IMR-90 (cell line): ENCODE data around the gene SPI1. TPM values are rescaled to one million over a fixed set of nuclear protein-coding genes. Genes with fewer than 3 reads are reported as not detected.

Source experiments
- ATAC-seq: fragments of 200-7000 bp; cut with Tn5 transposase; 2 replicates; pipeline ENCODE4 v1.9.1; 2020; ENCODE audit warnings: low read depth, mild to moderate bottlenecking, moderate library complexity
- BruUV-seq: library from RNA; stranded (reverse); fragments of 400-500 nt; replicated peaks from 2 replicates; lab custom pipeline; 2021; lab: Mats Ljungman, UMichigan
- CTCF ChIA-PET: fragments of 300-600 bp; formaldehyde crosslinking; extraction: SDS; loops from one replicate; lab custom pipeline; 2021; ENCODE audit warnings: antibody characterized with exemption; lab: Yijun Ruan, JAX
- POLR2A ChIA-PET: fragments of 300-600 bp; sonication (Branson Sonifier 250); formaldehyde crosslinking; loops from one replicate; lab custom pipeline; 2022; ENCODE audit warnings: antibody characterized with exemption; ENCODE audit not compliant: unreplicated experiment; lab: Charles Lee
- DNase-seq: peaks from one replicate; pipeline ENCODE4 v3.0.0; 2013
- H2AFZ ChIP-seq: replicated peaks from 2 replicates; pipeline ENCODE3; 2013; ENCODE audit warnings: low read length, mild to moderate bottlenecking; ENCODE audit not compliant: poor library complexity
- H2AK5ac ChIP-seq: 2 replicates; pipeline ENCODE4 v1.6.1; 2013; ENCODE audit warnings: low read depth, low read length, inconsistent platforms
- H2AK9ac ChIP-seq: replicated peaks from 2 replicates; pipeline ENCODE3; 2013; ENCODE audit warnings: mild to moderate bottlenecking, low read depth, low read length, moderate library complexity; ENCODE audit not compliant: poor library complexity
- H2BK120ac ChIP-seq: 2 replicates; pipeline ENCODE4 v1.6.1; 2013; ENCODE audit warnings: low read depth, low read length, inconsistent platforms
- H2BK15ac ChIP-seq: 3 replicates; pipeline ENCODE4 v1.6.1; 2013; ENCODE audit warnings: low read depth, low read length, inconsistent platforms
- H2BK20ac ChIP-seq: 2 replicates; pipeline ENCODE4 v1.6.1; 2013; ENCODE audit warnings: low read depth, mild to moderate bottlenecking, inconsistent platforms, low read length, moderate library complexity
- H2BK5ac ChIP-seq: 2 replicates; pipeline ENCODE4 v1.6.1; 2013; ENCODE audit warnings: mild to moderate bottlenecking, low read depth, low read length, inconsistent platforms; ENCODE audit not compliant: poor library complexity, severe bottlenecking
- H3K14ac ChIP-seq: replicated peaks from 2 replicates; pipeline ENCODE4 v1.6.1; 2013; ENCODE audit warnings: low read depth, low read length, inconsistent platforms
- H3K18ac ChIP-seq: 2 replicates; pipeline ENCODE4 v1.6.1; 2013; ENCODE audit warnings: low read depth, low read length, control low read depth
- H3K23ac ChIP-seq: 2 replicates; pipeline ENCODE4 v1.6.1; 2013; ENCODE audit warnings: low read depth, low read length, inconsistent platforms
- H3K27ac ChIP-seq: 2 replicates; pipeline ENCODE4 v1.5.1; 2013; ENCODE audit warnings: mild to moderate bottlenecking, control low read depth, low read length; ENCODE audit not compliant: insufficient read depth
- H3K27me3 ChIP-seq: 2 replicates; pipeline ENCODE4 v1.6.1; 2013; ENCODE audit warnings: low read length; ENCODE audit not compliant: control insufficient read depth, insufficient read depth
- H3K36me3 ChIP-seq: 2 replicates; pipeline ENCODE4 v1.6.1; 2013; ENCODE audit warnings: low read length, mixed read lengths; ENCODE audit not compliant: control insufficient read depth, insufficient read depth
- H3K4ac ChIP-seq: 2 replicates; pipeline ENCODE4 v1.6.1; 2013; ENCODE audit warnings: low read depth, low read length, inconsistent platforms
- H3K4me1 ChIP-seq: 2 replicates; pipeline ENCODE4 v1.6.1; 2013; ENCODE audit warnings: low read length, mixed read lengths; ENCODE audit not compliant: control insufficient read depth, insufficient read depth
- H3K4me2 ChIP-seq: 2 replicates; pipeline ENCODE4 v1.6.1; 2013; ENCODE audit warnings: low read depth, mild to moderate bottlenecking, control low read depth, low read length, moderate library complexity
- H3K4me3 ChIP-seq: 2 replicates; pipeline ENCODE4 v1.5.1; 2013; ENCODE audit warnings: low read depth, mild to moderate bottlenecking, control low read depth, low read length, moderate library complexity; ENCODE audit not compliant: insufficient read depth
- H3K56ac ChIP-seq: 2 replicates; pipeline ENCODE4 v1.6.1; 2013; ENCODE audit warnings: low read length, inconsistent platforms; ENCODE audit not compliant: insufficient read depth; ENCODE audit errors: extremely low read depth
- H3K79me1 ChIP-seq, 2 experiments: 2 replicates each; pipeline ENCODE4 v1.6.1; 2013; ENCODE audit warnings: low read length in 2 of 2, inconsistent platforms in 1 of 2, low read depth in 1 of 2
- H3K9ac ChIP-seq: 2 replicates; pipeline ENCODE4 v1.6.1; 2013; ENCODE audit warnings: low read depth, low read length, control low read depth
- H3K9me1 ChIP-seq: 2 replicates; pipeline ENCODE4 v1.6.1; 2013; ENCODE audit warnings: low read length, inconsistent platforms; ENCODE audit not compliant: insufficient read depth
- H3K9me3 ChIP-seq: 2 replicates; pipeline ENCODE4 v1.6.1; 2013; ENCODE audit warnings: low read length; ENCODE audit not compliant: control insufficient read depth, insufficient read depth
- H4K20me1 ChIP-seq: 2 replicates; pipeline ENCODE4 v1.6.1; 2013; ENCODE audit warnings: low read length, inconsistent platforms; ENCODE audit not compliant: insufficient read depth
- H4K5ac ChIP-seq: 2 replicates; pipeline ENCODE4 v1.6.1; 2013; ENCODE audit warnings: mild to moderate bottlenecking, low read depth, low read length, control low read depth
- H4K8ac ChIP-seq, 2 experiments: 2 replicates each; pipeline ENCODE4 v1.6.1; 2013; ENCODE audit warnings: low read depth in 2 of 2, low read length in 2 of 2, control low read depth in 1 of 2, inconsistent platforms in 1 of 2
- H4K91ac ChIP-seq: 2 replicates; pipeline ENCODE4 v1.6.1; 2013; ENCODE audit warnings: low read depth, low read length, inconsistent platforms; ENCODE audit not compliant: insufficient read depth
- BHLHE40 ChIP-seq: fragments of 150-350 bp; IDR thresholded peaks from 2 replicates; pipeline ENCODE4 v1.6.1; 2016; ENCODE audit warnings: mild to moderate bottlenecking, low read depth, low read length
- POLR2A ChIP-seq: IDR thresholded peaks from 2 replicates; pipeline ENCODE4 v1.6.1; 2012; ENCODE audit warnings: mild to moderate bottlenecking, low read depth, low read length
- WGBS, 2 experiments: methylation state at CpG; one replicate each; pipeline versions ENCODE4 v1.1.5 to v1.1.7; 2013; ENCODE audit warnings: missing lambda C conversion rate in 2 of 2; ENCODE audit not compliant: insufficient read length in 1 of 2; ENCODE audit errors: extremely low coverage in 2 of 2; 5-methylcytosine and 5-hydroxymethylcytosine counted together
- dilution Hi-C: fragments of 300-500 bp; cut with HindIII; formaldehyde crosslinking; loops from one replicate; pipeline ENCODE4 v1.14.3; 2018; ENCODE audit warnings: low sequenced_read_pairs; ENCODE audit not compliant: unreplicated experiment
- in situ Hi-C: fragments of 300-500 bp; cut with MboI; formaldehyde crosslinking; loops from 3 replicates; pipeline ENCODE4 v1.14.3; 2019; ENCODE audit warnings: low sequenced_read_pairs, inconsistent platforms, mixed read lengths
- intact Hi-C: fragments of 100-400 bp; cut with micrococcal nuclease; formaldehyde crosslinking; loops from 2 replicates; pipeline ENCODE4 v1.10.0; 2022
- polyA plus RNA-seq, 3 experiments: library from polyadenylated mRNA; depleted of rRNA; stranded (reverse); fragments of >200 nt; gene quantifications; 2 replicates each; pipeline ENCODE4 v1.2.3, GENCODE V29; 2012; ENCODE audit warnings: low replicate concordance in 1 of 3
- total RNA-seq: library from RNA; depleted of rRNA; stranded (reverse); fragments of >200 nt; gene quantifications from 2 replicates; pipeline ENCODE4 v1.2.3, GENCODE V29; 2012
- TF ChIP-seq, protein P1 (sequence below): fragments of 150-350 bp; IDR thresholded peaks from 2 replicates; pipeline ENCODE4 v1.6.1; 2016; ENCODE audit warnings: low read depth, mild to moderate bottlenecking, low read length, moderate library complexity, borderline replicate concordance
- TF ChIP-seq, protein P2 (sequence below): conservative IDR thresholded peaks from 2 replicates; pipeline ENCODE4 v1.5.1; 2012; ENCODE audit warnings: mild to moderate bottlenecking, low read depth, low read length, improper control_type of control experiment

SPI1 gene
- total and polyA plus RNA-seq, 2 of the 4 experiments (the other 2 are of a cell fraction) = not detected

DNA sequence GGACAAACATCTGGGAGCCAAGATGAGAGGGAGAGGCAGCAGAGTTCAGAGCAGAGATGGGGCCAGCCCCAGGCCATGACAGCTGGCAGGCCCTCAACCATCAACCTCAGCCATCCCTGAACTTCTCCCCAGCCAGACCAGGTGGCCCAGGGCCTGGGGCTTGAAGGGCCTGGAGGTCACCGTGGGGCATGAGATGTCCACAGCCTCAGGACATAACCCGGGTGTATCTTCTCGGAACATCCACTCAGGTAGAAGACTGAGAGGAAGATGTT lies 17.6 kb upstream of the SPI1 start:
- POLR2A ChIA-PET = no interaction called here
- CTCF ChIA-PET = no interaction called here
- H3K4ac ChIP-seq = no peak overlapping the region
- H3K9me3 ChIP-seq = no peaks in the 10 kb centered on the region
- no peak overlapping the region for H3K18ac ChIP-seq
- no peak overlapping the region for H3K56ac ChIP-seq
- H2AFZ ChIP-seq = no peak overlapping the region
- DNase-seq (no peak), ATAC-seq (no peak)
- no peak overlapping the region for H3K4me2 ChIP-seq
- in situ Hi-C loops (no loop called here), dilution Hi-C loops (no loop called here), intact Hi-C loops (no loop called here)
- no peak overlapping the region for H3K14ac ChIP-seq
- no TSS peak for BruUV-seq
- H3K4me3 ChIP-seq = no peak overlapping the region
- H3K9me1 ChIP-seq = peaks cover 6% of the 10 kb centered on the region
- H4K5ac ChIP-seq = no peak overlapping the region
- no peak overlapping the region for H2BK15ac ChIP-seq
- peaks cover 17% of the 10 kb centered on the region for H3K4me1 ChIP-seq
- no peaks in the 10 kb centered on the region for H3K36me3 ChIP-seq
- H4K91ac ChIP-seq = no peak overlapping the region
- H3K23ac ChIP-seq = no peak overlapping the region
- H2AK5ac ChIP-seq = no peak overlapping the region
- no peak overlapping the region for H2AK9ac ChIP-seq
- WGBS, 2 experiments = no CpG with 5 or more reads among the region's 3 CpGs
- TF ChIP-seq, protein P1, sequence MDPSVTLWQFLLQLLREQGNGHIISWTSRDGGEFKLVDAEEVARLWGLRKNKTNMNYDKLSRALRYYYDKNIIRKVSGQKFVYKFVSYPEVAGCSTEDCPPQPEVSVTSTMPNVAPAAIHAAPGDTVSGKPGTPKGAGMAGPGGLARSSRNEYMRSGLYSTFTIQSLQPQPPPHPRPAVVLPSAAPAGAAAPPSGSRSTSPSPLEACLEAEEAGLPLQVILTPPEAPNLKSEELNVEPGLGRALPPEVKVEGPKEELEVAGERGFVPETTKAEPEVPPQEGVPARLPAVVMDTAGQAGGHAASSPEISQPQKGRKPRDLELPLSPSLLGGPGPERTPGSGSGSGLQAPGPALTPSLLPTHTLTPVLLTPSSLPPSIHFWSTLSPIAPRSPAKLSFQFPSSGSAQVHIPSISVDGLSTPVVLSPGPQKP = no peak
- no peak for TF ChIP-seq BHLHE40
- TF ChIP-seq, protein P2, sequence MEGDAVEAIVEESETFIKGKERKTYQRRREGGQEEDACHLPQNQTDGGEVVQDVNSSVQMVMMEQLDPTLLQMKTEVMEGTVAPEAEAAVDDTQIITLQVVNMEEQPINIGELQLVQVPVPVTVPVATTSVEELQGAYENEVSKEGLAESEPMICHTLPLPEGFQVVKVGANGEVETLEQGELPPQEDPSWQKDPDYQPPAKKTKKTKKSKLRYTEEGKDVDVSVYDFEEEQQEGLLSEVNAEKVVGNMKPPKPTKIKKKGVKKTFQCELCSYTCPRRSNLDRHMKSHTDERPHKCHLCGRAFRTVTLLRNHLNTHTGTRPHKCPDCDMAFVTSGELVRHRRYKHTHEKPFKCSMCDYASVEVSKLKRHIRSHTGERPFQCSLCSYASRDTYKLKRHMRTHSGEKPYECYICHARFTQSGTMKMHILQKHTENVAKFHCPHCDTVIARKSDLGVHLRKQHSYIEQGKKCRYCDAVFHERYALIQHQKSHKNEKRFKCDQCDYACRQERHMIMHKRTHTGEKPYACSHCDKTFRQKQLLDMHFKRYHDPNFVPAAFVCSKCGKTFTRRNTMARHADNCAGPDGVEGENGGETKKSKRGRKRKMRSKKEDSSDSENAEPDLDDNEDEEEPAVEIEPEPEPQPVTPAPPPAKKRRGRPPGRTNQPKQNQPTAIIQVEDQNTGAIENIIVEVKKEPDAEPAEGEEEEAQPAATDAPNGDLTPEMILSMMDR = no peak
- no peak for TF ChIP-seq POLR2A
- H3K27ac ChIP-seq = no peak overlapping the region
- H3K27me3 ChIP-seq = no peaks in the 10 kb centered on the region
- H2BK20ac ChIP-seq = no peak overlapping the region
- no peaks in the 10 kb centered on the region for H4K20me1 ChIP-seq
- no peaks in the 10 kb centered on the region for H3K79me1 ChIP-seq
- H3K9ac ChIP-seq = no peak overlapping the region
- no peak overlapping the region for H2BK120ac ChIP-seq
- H2BK5ac ChIP-seq = no peak overlapping the region
- H4K8ac ChIP-seq = no peak overlapping the region
